ENCODE measurements around the gene JAG1.
A peak's percentile ranks its signal among the peaks of the same experiment; 100 is the strongest.

JAG1 gene

GRCh38 chr20:10632721-10633509 lies 40.9 kb downstream of the JAG1 start:
- no peak overlapping the region for H3K4me3 ChIP-seq (ENCODE audit: control insufficient read depth, low read depth, low read length)
- no peak for DNase-seq (ENCODE audit: low read depth)
- no peak for TF ChIP-seq CTCF (conservative IDR thresholded peaks at IDR 0.05; ENCODE audit: control insufficient read depth, insufficient read depth, low read depth, low read length)

- no peak overlapping the region for H3K4me3 ChIP-seq (ENCODE audit: control insufficient read depth, low read depth, low read length)
- DNase-seq (ENCODE audit: low read depth) = no peak
- TF ChIP-seq CTCF (conservative IDR thresholded peaks at IDR 0.05; ENCODE audit: control insufficient read depth, insufficient read depth, low read depth, low read length) = no peak
These were observed 42.7 kb downstream of the JAG1 start for GRCh38 chr20:10631126-10631525.

GRCh38 chr20:10629946-10630650 lies 43.7 kb downstream of the JAG1 start:
- no peak overlapping the region for H3K4me3 ChIP-seq (ENCODE audit: control insufficient read depth, low read depth, low read length)
- no peak for TF ChIP-seq CTCF (conservative IDR thresholded peaks at IDR 0.05; ENCODE audit: control insufficient read depth, insufficient read depth, low read depth, low read length)
- DNase-seq (ENCODE audit: low read depth) = no peak

GRCh38 chr20:10626896-10627295 lies 46.9 kb downstream of the JAG1 start:
- H3K4me3 ChIP-seq (ENCODE audit: control insufficient read depth, low read depth, low read length) = no peak overlapping the region
- peak; percentile 59 for DNase-seq (ENCODE audit: low read depth)
- TF ChIP-seq CTCF (conservative IDR thresholded peaks at IDR 0.05; ENCODE audit: control insufficient read depth, insufficient read depth, low read depth, low read length) = no peak

GRCh38 chr20:10625641-10626040 lies 48.2 kb downstream of the JAG1 start:
- TF ChIP-seq CTCF (conservative IDR thresholded peaks at IDR 0.05; ENCODE audit: control insufficient read depth, insufficient read depth, low read depth, low read length) = no peak
- DNase-seq (ENCODE audit: low read depth) = no peak
- H3K4me3 ChIP-seq (ENCODE audit: control insufficient read depth, low read depth, low read length) = no peak overlapping the region

- no peak overlapping the region for H3K4me3 ChIP-seq (ENCODE audit: control insufficient read depth, low read depth, low read length)
- TF ChIP-seq CTCF (conservative IDR thresholded peaks at IDR 0.05; ENCODE audit: control insufficient read depth, insufficient read depth, low read depth, low read length) = no peak
- peak; percentile 83 for DNase-seq (ENCODE audit: low read depth)
These were observed 51.0 kb downstream of the JAG1 start for GRCh38 chr20:10622657-10623418.

All from fibroblast of mammary gland (primary cell).